Fibroblast of villous mesenchyme (primary cell): ENCODE results near the gene RELL1. TPM values are rescaled to one million over a fixed set of nuclear protein-coding genes. Genes with fewer than 3 reads are reported as not detected.

Experiments used
- DNase-seq: peaks from one replicate; pipeline ENCODE4 v3.0.0-alpha.2; 2010; ENCODE audit warnings: low read depth
- H3K4me3 ChIP-seq: 2 replicates; pipeline ENCODE4 v1.5.1; 2011; ENCODE audit warnings: low read depth, mild to moderate bottlenecking, low read length
- CTCF ChIP-seq: IDR thresholded peaks from 2 replicates; pipeline ENCODE4 v1.5.1; 2012; ENCODE audit warnings: low read depth, mild to moderate bottlenecking, low read length; ENCODE audit not compliant: insufficient read depth
- total RNA-seq: library from RNA; depleted of rRNA; stranded (reverse); fragments of >200 nt; gene quantifications from 2 replicates; pipeline ENCODE4 v1.2.3, GENCODE V29; 2012

The RELL1 gene
- total RNA-seq, 1 donor, result 66.5 TPM

- no peak overlapping the region for H3K4me3 ChIP-seq
- peak; percentile 70 for DNase-seq
- no peak for TF ChIP-seq CTCF
These were observed 7.4 kb upstream of the RELL1 start for GRCh38 chr4:37693450-37694190.

- no peak for DNase-seq
- TF ChIP-seq CTCF, result no peak
- H3K4me3 ChIP-seq, result no peak overlapping the region
These were observed 6.9 kb upstream of the RELL1 start for GRCh38 chr4:37693030-37693429.

GRCh38 chr4:37690976-37691375 lies 4.8 kb upstream of the RELL1 start:
- no peak for TF ChIP-seq CTCF
- DNase-seq, result no peak
- no peak overlapping the region for H3K4me3 ChIP-seq

GRCh38 chr4:37689353-37690095 lies 3.3 kb upstream of the RELL1 start:
- DNase-seq, result no peak
- no peak overlapping the region for H3K4me3 ChIP-seq
- TF ChIP-seq CTCF, result no peak

- no peak overlapping the region for H3K4me3 ChIP-seq
- no peak for TF ChIP-seq CTCF
- DNase-seq, result no peak
These were observed 1.5 kb upstream of the RELL1 start for GRCh38 chr4:37687681-37688080.

GRCh38 chr4:37687194-37687562 lies 1.0 kb upstream of the RELL1 start:
- H3K4me3 ChIP-seq, result peak overlapping the region; percentile 68
- no peak for DNase-seq
- no peak for TF ChIP-seq CTCF
